GM12878 (cell line): ENCODE results near the gene RPTN. TPM values are rescaled to one million over a fixed set of nuclear protein-coding genes. Genes with fewer than 3 reads are reported as not detected.

Experiments used
- MTA3 ChIP-seq: IDR thresholded peaks from 2 replicates; pipeline ENCODE4 v1.6.1; 2012; ENCODE audit warnings: low read length, inconsistent platforms, borderline replicate concordance
- polyA plus RNA-seq, 11 experiments: library from polyadenylated mRNA; depleted of rRNA in 4 of 11; unstranded in 6 of 11; stranded (reverse) in 5 of 11; fragments of >200 nt; fragmentation: Nextera tagmentation in 4 of 11; fragmentation: Illumina TruSeq in 1 of 11; extraction: Ambion mirVana in 4 of 11; extraction: Trizol in 1 of 11; gene quantifications; 1 replicate in 1 of 11; 2 replicates in 10 of 11; pipeline versions ENCODE4 v1.2.1 to v1.2.3, GENCODE V29; 2011 to 2016; ENCODE audit warnings: inconsistent platforms in 2 of 11, missing spikeins in 2 of 11, low read depth in 1 of 11
- total RNA-seq, 4 experiments: library from RNA; depleted of rRNA in 3 of 4; stranded (reverse); fragments of >200 nt in 3 of 4; fragmentation: Illumina TruSeq in 1 of 4; extraction: Trizol in 1 of 4; gene quantifications; 2 replicates each; pipeline versions ENCODE4 v1.2.1 to v1.2.3, GENCODE V29; 2013 to 2021
- TF ChIP-seq, protein P1 (sequence below): IDR thresholded peaks from 2 replicates; pipeline ENCODE4 v1.6.1; 2012; ENCODE audit warnings: mild to moderate bottlenecking, low read depth, low read length
- TF ChIP-seq, protein P2 (sequence below): fragments of 150-350 bp; IDR thresholded peaks from 2 replicates; pipeline ENCODE4 v1.6.1; 2014; ENCODE audit warnings: mild to moderate bottlenecking, low read depth, low read length
- TF ChIP-seq, protein P3 (sequence below): fragments of 150-350 bp; IDR thresholded peaks from 2 replicates; pipeline ENCODE4 v1.6.1; 2016; ENCODE audit warnings: low read depth, low read length

The RPTN gene
- total and polyA plus RNA-seq, 10 of the 15 experiments (the other 5 are each of a cell fraction or from before 2014, with no cell fraction given) = not detected

DNA sequence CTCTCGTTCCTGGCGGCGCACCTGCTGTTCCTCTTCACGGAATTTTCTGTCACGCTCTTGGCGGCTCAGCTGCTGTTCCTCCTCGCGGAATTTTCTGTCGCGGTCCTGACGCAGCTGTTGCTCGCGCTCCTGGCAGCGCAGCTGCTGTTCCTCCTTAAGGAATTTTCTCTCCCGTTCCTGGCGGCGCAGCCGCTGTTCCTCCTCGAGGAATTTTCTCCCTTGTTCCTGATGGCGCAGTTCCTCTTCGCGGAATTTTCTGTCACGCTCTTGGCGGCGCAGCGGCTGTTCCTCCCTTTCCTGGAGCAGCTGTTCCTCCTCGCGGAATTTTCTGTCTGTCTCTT lies 50.2 kb downstream of the RPTN start (continued):
- TF ChIP-seq, protein P1, sequence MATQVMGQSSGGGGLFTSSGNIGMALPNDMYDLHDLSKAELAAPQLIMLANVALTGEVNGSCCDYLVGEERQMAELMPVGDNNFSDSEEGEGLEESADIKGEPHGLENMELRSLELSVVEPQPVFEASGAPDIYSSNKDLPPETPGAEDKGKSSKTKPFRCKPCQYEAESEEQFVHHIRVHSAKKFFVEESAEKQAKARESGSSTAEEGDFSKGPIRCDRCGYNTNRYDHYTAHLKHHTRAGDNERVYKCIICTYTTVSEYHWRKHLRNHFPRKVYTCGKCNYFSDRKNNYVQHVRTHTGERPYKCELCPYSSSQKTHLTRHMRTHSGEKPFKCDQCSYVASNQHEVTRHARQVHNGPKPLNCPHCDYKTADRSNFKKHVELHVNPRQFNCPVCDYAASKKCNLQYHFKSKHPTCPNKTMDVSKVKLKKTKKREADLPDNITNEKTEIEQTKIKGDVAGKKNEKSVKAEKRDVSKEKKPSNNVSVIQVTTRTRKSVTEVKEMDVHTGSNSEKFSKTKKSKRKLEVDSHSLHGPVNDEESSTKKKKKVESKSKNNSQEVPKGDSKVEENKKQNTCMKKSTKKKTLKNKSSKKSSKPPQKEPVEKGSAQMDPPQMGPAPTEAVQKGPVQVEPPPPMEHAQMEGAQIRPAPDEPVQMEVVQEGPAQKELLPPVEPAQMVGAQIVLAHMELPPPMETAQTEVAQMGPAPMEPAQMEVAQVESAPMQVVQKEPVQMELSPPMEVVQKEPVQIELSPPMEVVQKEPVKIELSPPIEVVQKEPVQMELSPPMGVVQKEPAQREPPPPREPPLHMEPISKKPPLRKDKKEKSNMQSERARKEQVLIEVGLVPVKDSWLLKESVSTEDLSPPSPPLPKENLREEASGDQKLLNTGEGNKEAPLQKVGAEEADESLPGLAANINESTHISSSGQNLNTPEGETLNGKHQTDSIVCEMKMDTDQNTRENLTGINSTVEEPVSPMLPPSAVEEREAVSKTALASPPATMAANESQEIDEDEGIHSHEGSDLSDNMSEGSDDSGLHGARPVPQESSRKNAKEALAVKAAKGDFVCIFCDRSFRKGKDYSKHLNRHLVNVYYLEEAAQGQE = no peak
- TF ChIP-seq, protein P2, sequence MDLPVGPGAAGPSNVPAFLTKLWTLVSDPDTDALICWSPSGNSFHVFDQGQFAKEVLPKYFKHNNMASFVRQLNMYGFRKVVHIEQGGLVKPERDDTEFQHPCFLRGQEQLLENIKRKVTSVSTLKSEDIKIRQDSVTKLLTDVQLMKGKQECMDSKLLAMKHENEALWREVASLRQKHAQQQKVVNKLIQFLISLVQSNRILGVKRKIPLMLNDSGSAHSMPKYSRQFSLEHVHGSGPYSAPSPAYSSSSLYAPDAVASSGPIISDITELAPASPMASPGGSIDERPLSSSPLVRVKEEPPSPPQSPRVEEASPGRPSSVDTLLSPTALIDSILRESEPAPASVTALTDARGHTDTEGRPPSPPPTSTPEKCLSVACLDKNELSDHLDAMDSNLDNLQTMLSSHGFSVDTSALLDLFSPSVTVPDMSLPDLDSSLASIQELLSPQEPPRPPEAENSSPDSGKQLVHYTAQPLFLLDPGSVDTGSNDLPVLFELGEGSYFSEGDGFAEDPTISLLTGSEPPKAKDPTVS = no peak
- TF ChIP-seq MTA3 = no peak
- TF ChIP-seq, protein P3, sequence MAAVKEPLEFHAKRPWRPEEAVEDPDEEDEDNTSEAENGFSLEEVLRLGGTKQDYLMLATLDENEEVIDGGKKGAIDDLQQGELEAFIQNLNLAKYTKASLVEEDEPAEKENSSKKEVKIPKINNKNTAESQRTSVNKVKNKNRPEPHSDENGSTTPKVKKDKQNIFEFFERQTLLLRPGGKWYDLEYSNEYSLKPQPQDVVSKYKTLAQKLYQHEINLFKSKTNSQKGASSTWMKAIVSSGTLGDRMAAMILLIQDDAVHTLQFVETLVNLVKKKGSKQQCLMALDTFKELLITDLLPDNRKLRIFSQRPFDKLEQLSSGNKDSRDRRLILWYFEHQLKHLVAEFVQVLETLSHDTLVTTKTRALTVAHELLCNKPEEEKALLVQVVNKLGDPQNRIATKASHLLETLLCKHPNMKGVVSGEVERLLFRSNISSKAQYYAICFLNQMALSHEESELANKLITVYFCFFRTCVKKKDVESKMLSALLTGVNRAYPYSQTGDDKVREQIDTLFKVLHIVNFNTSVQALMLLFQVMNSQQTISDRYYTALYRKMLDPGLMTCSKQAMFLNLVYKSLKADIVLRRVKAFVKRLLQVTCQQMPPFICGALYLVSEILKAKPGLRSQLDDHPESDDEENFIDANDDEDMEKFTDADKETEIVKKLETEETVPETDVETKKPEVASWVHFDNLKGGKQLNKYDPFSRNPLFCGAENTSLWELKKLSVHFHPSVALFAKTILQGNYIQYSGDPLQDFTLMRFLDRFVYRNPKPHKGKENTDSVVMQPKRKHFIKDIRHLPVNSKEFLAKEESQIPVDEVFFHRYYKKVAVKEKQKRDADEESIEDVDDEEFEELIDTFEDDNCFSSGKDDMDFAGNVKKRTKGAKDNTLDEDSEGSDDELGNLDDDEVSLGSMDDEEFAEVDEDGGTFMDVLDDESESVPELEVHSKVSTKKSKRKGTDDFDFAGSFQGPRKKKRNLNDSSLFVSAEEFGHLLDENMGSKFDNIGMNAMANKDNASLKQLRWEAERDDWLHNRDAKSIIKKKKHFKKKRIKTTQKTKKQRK = no peak
